ENCODE measurements around the gene MAP7.
"Not testable (repeated sequence)": the region's sequence is repeated elsewhere in the genome, so short reads cannot be mapped to it uniquely, and the experiment has no call there.

GRCh38 chr6:136401236-136401635 is 149.0 kb downstream of the MAP7 start:
- TF ChIP-seq CTCF, POLR2A (IDR thresholded peaks at IDR 0.05): not testable (repeated sequence)
